Stomach (tissue), 4 donors: ENCODE data around the gene TRIM33.

Source experiments
- CTCF ChIP-seq, 7 experiments: fragments of 450-650 bp in 4 of 7; fragments of 200-600 bp in 3 of 7; sonication (generic) in 3 of 7; IDR thresholded peaks; one replicate each; pipeline ENCODE4 v1.5.1; 2016 to 2019; ENCODE audit warnings: antibody characterized with exemption in 7 of 7, control low read depth in 2 of 7, mild to moderate bottlenecking in 1 of 7
- EP300 ChIP-seq: sonication (generic); formaldehyde crosslinking; IDR thresholded peaks from one replicate; pipeline ENCODE4 v1.6.1; 2017; ENCODE audit warnings: antibody characterized with exemption
- POLR2A ChIP-seq, 4 donors: fragments of 450-650 bp; IDR thresholded peaks; one replicate each; pipeline ENCODE4 v1.6.1; 2016; ENCODE audit warnings: antibody characterized with exemption in 4 of 4, control low read depth in 2 of 4, mild to moderate bottlenecking in 1 of 4, moderate library complexity in 1 of 4
- POLR2AphosphoS5 ChIP-seq, 3 donors: sonication (generic); formaldehyde crosslinking; IDR thresholded peaks; one replicate each; pipeline ENCODE4 v1.6.1; 2016; ENCODE audit warnings: antibody characterized with exemption in 3 of 3

GRCh38 chr1:114436799-114437198, 74.2 kb downstream of the TRIM33 start:
- TF ChIP-seq CTCF (IDR thresholded peaks at IDR 0.05) = no peak
- TF ChIP-seq POLR2A (IDR thresholded peaks at IDR 0.05) = no peak
- TF ChIP-seq EP300 = no peak
- no peak for TF ChIP-seq POLR2AphosphoS5 (IDR thresholded peaks at IDR 0.05)
